Endodermal cell (in vitro differentiated cells): ENCODE measurements around the gene IGFBP5. TPM values are rescaled to one million over a fixed set of nuclear protein-coding genes. Genes with fewer than 3 reads are reported as not detected.

ENCODE experiments used
- DNase-seq: peaks from one replicate; pipeline ENCODE4 v3.0.0-alpha.2; 2017
- H3K27ac ChIP-seq: 2 replicates; pipeline ENCODE4 v1.5.1; 2013; ENCODE audit warnings: mild to moderate bottlenecking, low read depth, low read length, moderate library complexity
- H3K27me3 ChIP-seq: 2 replicates; pipeline ENCODE4 v1.6.1; 2013; ENCODE audit warnings: mild to moderate bottlenecking, low read length, moderate library complexity; ENCODE audit not compliant: insufficient read depth, control insufficient read depth, poor library complexity, severe bottlenecking
- H3K36me3 ChIP-seq: 2 replicates; pipeline ENCODE4 v1.7.0; 2013; ENCODE audit warnings: mild to moderate bottlenecking, low read length, moderate library complexity; ENCODE audit not compliant: control insufficient read depth, insufficient read depth
- H3K4me1 ChIP-seq: one replicate; pipeline ENCODE4 v1.7.0; 2013; ENCODE audit warnings: low read length; ENCODE audit not compliant: control insufficient read depth, insufficient read depth
- H3K4me3 ChIP-seq: 2 replicates; pipeline ENCODE4 v1.5.1; 2013; ENCODE audit warnings: mild to moderate bottlenecking, low read length, moderate library complexity
- H3K9ac ChIP-seq: 2 replicates; pipeline ENCODE4 v1.6.1; 2013; ENCODE audit warnings: mild to moderate bottlenecking, low read length, moderate library complexity; ENCODE audit not compliant: poor library complexity, severe bottlenecking; ENCODE audit errors: extremely low read depth
- H3K9me3 ChIP-seq: 2 replicates; pipeline ENCODE4 v1.6.1; 2013; ENCODE audit warnings: mild to moderate bottlenecking, low read length, moderate library complexity; ENCODE audit not compliant: control insufficient read depth
- H3K27ac Mint-ChIP-seq: 2 replicates; pipeline ENCODE4 v1.8.0; 2020; ENCODE audit warnings: mixed read lengths
- H3K27me3 Mint-ChIP-seq: 2 replicates; pipeline ENCODE4 v1.8.0; 2021; ENCODE audit warnings: mild to moderate bottlenecking, mixed read lengths; ENCODE audit not compliant: insufficient read depth
- H3K36me3 Mint-ChIP-seq: 2 replicates; pipeline ENCODE4 v1.8.0; 2020; ENCODE audit warnings: low read depth, mixed read lengths
- H3K4me1 Mint-ChIP-seq: 2 replicates; pipeline ENCODE4 v1.8.0; 2020; ENCODE audit warnings: mixed read lengths
- H3K4me3 Mint-ChIP-seq: 2 replicates; pipeline ENCODE4 v1.8.0; 2020; ENCODE audit warnings: mild to moderate bottlenecking, moderate library complexity, mixed read lengths
- H3K9me3 Mint-ChIP-seq: 2 replicates; pipeline ENCODE4 v1.8.0; 2020; ENCODE audit warnings: mild to moderate bottlenecking, mixed read lengths
- CTCF ChIP-seq: fragments of 200-600 bp; sonication (generic); conservative IDR thresholded peaks from 2 replicates; pipeline ENCODE4 v1.5.0; 2021; ENCODE audit warnings: antibody characterized with exemption, mild to moderate bottlenecking
- WGBS, 2 experiments: methylation state at CpG; one replicate each; pipeline versions ENCODE4 v1.1.5 to v1.1.7; 2013; ENCODE audit warnings: missing lambda C conversion rate in 2 of 2, mixed read lengths in 1 of 2; ENCODE audit not compliant: insufficient coverage in 1 of 2, insufficient read length in 1 of 2; 5-methylcytosine and 5-hydroxymethylcytosine counted together
- total RNA-seq, 2 donors: library from RNA; stranded (reverse); fragmentation: NEBNext Ultra II Directional in 1 of 2; extraction: Animal tissue kit (Norgen Biotek cat#: 25700) in 1 of 2; gene quantifications; 2 replicates in 1 of 2; 3 replicates in 1 of 2; pipeline ENCODE4 v1.2.1, GENCODE V29; 2021

Gene IGFBP5
- total RNA-seq, 2 donors from 2014 or later: 3.6 to 8.9 TPM

GRCh38 chr2:216624251-216624650, 71.1 kb downstream of the IGFBP5 start:
- Mint-ChIP-seq H3K27ac (no peak overlapping the region), H3K4me1 (peaks cover 11% of the 10 kb centered on the region), H3K36me3 (no peaks in the 10 kb centered on the region), H3K9me3 (no peaks in the 10 kb centered on the region), H3K27me3 (peaks cover 2% of the 10 kb centered on the region), H3K4me3 (no peak overlapping the region)
- DNase-seq: no peak
- H3K9me3 ChIP-seq: no peaks in the 10 kb centered on the region
- no peak overlapping the region for H3K27ac ChIP-seq
- H3K27me3 ChIP-seq: no peaks in the 10 kb centered on the region
- H3K9ac ChIP-seq: no peak overlapping the region
- TF ChIP-seq CTCF: no peak
- H3K4me1 ChIP-seq: peaks cover 8% of the 10 kb centered on the region
- H3K36me3 ChIP-seq: no peaks in the 10 kb centered on the region
- H3K4me3 ChIP-seq: no peak overlapping the region
- WGBS, 2 experiments: 100% methylated on average over 2 of the region's 2 CpGs; no CpG with 5 or more reads in 1 of the 2 experiments

- H3K27ac Mint-ChIP-seq: no peak overlapping the region
- H3K27me3 Mint-ChIP-seq: peaks cover 2% of the 10 kb centered on the region
- no peaks in the 10 kb centered on the region for H3K9me3 ChIP-seq
- no peak for DNase-seq
- H3K9me3 Mint-ChIP-seq: no peaks in the 10 kb centered on the region
- H3K9ac ChIP-seq: no peak overlapping the region
- H3K4me1 ChIP-seq: peaks cover 14% of the 10 kb centered on the region
- no peaks in the 10 kb centered on the region for H3K36me3 Mint-ChIP-seq
- H3K4me3 ChIP-seq: no peak overlapping the region
- no peak for TF ChIP-seq CTCF
- WGBS, 2 experiments: 94 to 100% methylated on average over 2 to 4 of the region's 4 CpGs
- H3K4me3 Mint-ChIP-seq: no peak overlapping the region
- H3K36me3 ChIP-seq: no peaks in the 10 kb centered on the region
- H3K4me1 Mint-ChIP-seq: peaks cover 17% of the 10 kb centered on the region
- H3K27ac ChIP-seq: no peak overlapping the region
- H3K27me3 ChIP-seq: no peaks in the 10 kb centered on the region
Measured at GRCh38 chr2:216622526-216622925, 72.8 kb downstream of the IGFBP5 start.

Other genes starting within 250 kb of the IGFBP5 start
- gene RPL37A, start 196.7 kb downstream of the IGFBP5 start, total RNA-seq: 1,000 to 10,000 TPM; 2,589 to 2,765 TPM
- gene IGFBP2, start 62.1 kb downstream of the IGFBP5 start, total RNA-seq: 100 to 1,000 TPM in 1 of 2 donors, 10 to 100 TPM in 1; 80.8 to 313 TPM
- gene TNP1, start 164.5 kb upstream of the IGFBP5 start, total RNA-seq: not detected